Activated CD4-positive, alpha-beta T cell treated with anti-CD3 and anti-CD28 coated beads for 36 hours (primary cell): ENCODE data around the gene ACTR5. TPM values are rescaled to one million over a fixed set of nuclear protein-coding genes. Genes with fewer than 3 reads are reported as not detected.

Experiments
- ATAC-seq: fragments of 200-7000 bp; cut with Tn5 transposase; one replicate; pipeline ENCODE4 v1.10.0; 2021; ENCODE audit warnings: mild to moderate bottlenecking, moderate library complexity
- CTCF ChIA-PET: fragments of 350-600 bp; sonication (Branson Sonifier 250); formaldehyde crosslinking; loops from one replicate; lab custom pipeline; 2021; ENCODE audit warnings: antibody characterized with exemption; lab: Charles Lee
- POLR2A ChIA-PET: fragments of 350-600 bp; sonication (Branson Sonifier 250); formaldehyde crosslinking; loops from one replicate; lab custom pipeline; 2021; ENCODE audit warnings: antibody characterized with exemption, inconsistent platforms; lab: Charles Lee
- DNase-seq: peaks from one replicate; pipeline ENCODE4 v3.0.0-alpha.2; 2020
- H3K27ac Mint-ChIP-seq: one replicate; pipeline ENCODE4 v1.8.0; 2021; ENCODE audit warnings: mixed read lengths
- H3K27me3 Mint-ChIP-seq: one replicate; pipeline ENCODE4 v1.8.0; 2021; ENCODE audit warnings: mixed read lengths
- H3K36me3 Mint-ChIP-seq: one replicate; pipeline ENCODE4 v1.8.0; 2021; ENCODE audit warnings: low read depth, mixed read lengths
- H3K4me1 Mint-ChIP-seq: one replicate; pipeline ENCODE4 v1.8.0; 2021; ENCODE audit warnings: mixed read lengths
- H3K4me3 Mint-ChIP-seq: one replicate; pipeline ENCODE4 v1.8.0; 2021; ENCODE audit warnings: mild to moderate bottlenecking, moderate library complexity, mixed read lengths
- H3K9me3 Mint-ChIP-seq: one replicate; pipeline ENCODE4 v1.8.0; 2021; ENCODE audit warnings: low read depth, mixed read lengths
- intact Hi-C, 2 experiments: fragments of 100-400 bp; cut with DNase I in 1 of 2; cut with micrococcal nuclease in 1 of 2; formaldehyde crosslinking; loops; one replicate each; pipeline versions ENCODE4 v1.14.2 to v1.15.1; 2022 to 2024; cut with DNase I, micrococcal nuclease
- total RNA-seq, 2 experiments: library from RNA; stranded (reverse); gene quantifications; one replicate each; pipeline ENCODE4 v1.2.3, GENCODE V29; 2021

ACTR5 gene
- total RNA-seq, 2 experiments from 2014 or later: 6.3 to 8.4 TPM

GRCh38 chr20:38729767-38730166 is 18.5 kb upstream of the ACTR5 start:
- POLR2A ChIA-PET: no interaction called here
- no peaks in the 10 kb centered on the region for H3K36me3 Mint-ChIP-seq
- H3K27ac Mint-ChIP-seq: no peak overlapping the region
- peaks cover 86% of the 10 kb centered on the region for H3K27me3 Mint-ChIP-seq
- ATAC-seq: no peak
- H3K4me3 Mint-ChIP-seq: no peak overlapping the region
- H3K4me1 Mint-ChIP-seq: peaks cover 49% of the 10 kb centered on the region
- peak; percentile 17 for DNase-seq
- CTCF ChIA-PET: interaction anchor here (0.6 to 1.6 kb wide), 4 partner anchors 10 to 319 kb away, joined by 3 to 4 read pairs (median 4); no protein-coding TSS in a partner anchor
- intact Hi-C loops: loop anchor here (2.0 to 10.0 kb wide), 6 partner anchors 55 to 1958 kb away; partner anchors contain the start of genes MAFB (in 1 of the 2) and PPP1R16B (in 1 of the 2)
- H3K9me3 Mint-ChIP-seq: no peaks in the 10 kb centered on the region

- Mint-ChIP-seq H3K27ac (no peak overlapping the region), H3K27me3 (peaks cover 86% of the 10 kb centered on the region), H3K36me3 (no peaks in the 10 kb centered on the region), H3K4me1 (peaks cover 45% of the 10 kb centered on the region), H3K4me3 (peak overlapping the region; percentile 50), H3K9me3 (no peaks in the 10 kb centered on the region)
- ATAC-seq (no peak), DNase-seq (peak; percentile 27)
- CTCF ChIA-PET: interaction anchor here (0.5 to 4.2 kb wide), 8 partner anchors 11 to 196 kb away, joined by 3 to 33 read pairs (median 4); partner anchors contain the start of genes ACTR5 and FAM83D
- POLR2A ChIA-PET: no interaction called here
- intact Hi-C loops: loop anchor here (2.0 to 5.0 kb wide), 2 partner anchors 74 to 98 kb away; partner anchors contain the start of gene PPP1R16B (in 1 of the 2)
Observed at GRCh38 chr20:38730167-38730988, 17.9 kb upstream of the ACTR5 start.

GRCh38 chr20:38730989-38731737 is 17.1 kb upstream of the ACTR5 start:
- peak overlapping the region; percentile 50 for H3K4me3 Mint-ChIP-seq
- H3K9me3 Mint-ChIP-seq: no peaks in the 10 kb centered on the region
- intact Hi-C loops: loop anchor here (1.0 to 5.0 kb wide), 4 partner anchors 17 to 99 kb away; partner anchors contain the start of genes ACTR5 (in 2 of the 2) and PPP1R16B (in 1 of the 2)
- H3K27me3 Mint-ChIP-seq: peaks cover 88% of the 10 kb centered on the region
- DNase-seq: peak; percentile 90
- H3K27ac Mint-ChIP-seq: no peak overlapping the region
- ChIA-PET POLR2A (no interaction called here), CTCF (interaction anchor here (0.5 to 4.2 kb wide), 10 partner anchors 12 to 195 kb away, joined by 3 to 33 read pairs (median 4); partner anchors contain the start of genes ACTR5 and FAM83D)
- H3K36me3 Mint-ChIP-seq: no peaks in the 10 kb centered on the region
- peaks cover 39% of the 10 kb centered on the region for H3K4me1 Mint-ChIP-seq
- ATAC-seq: peak; percentile 81

- POLR2A ChIA-PET: no interaction called here
- CTCF ChIA-PET: interaction anchor here (0.8 to 4.2 kb wide), 6 partner anchors 9 to 73 kb away, joined by 3 to 33 read pairs (median 4); partner anchors contain the start of gene ACTR5
Observed at GRCh38 chr20:38731738-38732113, 16.5 kb upstream of the ACTR5 start.

GRCh38 chr20:38732981-38733380 is 15.3 kb upstream of the ACTR5 start:
- CTCF ChIA-PET: interaction anchor here (0.5 to 4.2 kb wide), 10 partner anchors 10 to 235 kb away, joined by 3 to 33 read pairs (median 4); partner anchors contain the start of gene ACTR5
- POLR2A ChIA-PET: no interaction called here
- Mint-ChIP-seq H3K27me3 (peaks cover 82% of the 10 kb centered on the region), H3K27ac (no peak overlapping the region), H3K9me3 (no peaks in the 10 kb centered on the region), H3K36me3 (no peaks in the 10 kb centered on the region), H3K4me1 (peaks cover 26% of the 10 kb centered on the region), H3K4me3 (no peak overlapping the region)
- ATAC-seq (no peak), DNase-seq (no peak)
- intact Hi-C loops: loop anchor here (5.0 kb wide), 1 partner anchor 101 kb away; no protein-coding TSS in a partner anchor

More at GRCh38 chr20:38731738-38732113, 16.5 kb upstream of the ACTR5 start:
- Mint-ChIP-seq H3K9me3 (no peaks in the 10 kb centered on the region), H3K27me3 (peaks cover 86% of the 10 kb centered on the region), H3K4me3 (no peak overlapping the region), H3K27ac (no peak overlapping the region), H3K36me3 (no peaks in the 10 kb centered on the region), H3K4me1 (peaks cover 36% of the 10 kb centered on the region)
- no peak for DNase-seq
- intact Hi-C loops: loop anchor here (1.0 to 5.0 kb wide), 4 partner anchors 17 to 99 kb away; partner anchors contain the start of genes ACTR5 (in 2 of the 2) and PPP1R16B (in 1 of the 2)
- ATAC-seq: no peak

- intact Hi-C loops: no loop called here
- H3K27me3 Mint-ChIP-seq: peaks cover 66% of the 10 kb centered on the region
Observed at GRCh38 chr20:38735172-38735571, 13.1 kb upstream of the ACTR5 start.

GRCh38 chr20:38737887-38738286 is 10.4 kb upstream of the ACTR5 start:
- intact Hi-C loops: no loop called here
- H3K4me1 Mint-ChIP-seq: no peaks in the 10 kb centered on the region
- H3K36me3 Mint-ChIP-seq: no peaks in the 10 kb centered on the region
- no peak overlapping the region for H3K27ac Mint-ChIP-seq
- H3K4me3 Mint-ChIP-seq: no peak overlapping the region
- no peak for DNase-seq
- POLR2A ChIA-PET: interaction anchor here (0.6 kb wide), 1 partner anchor 28 kb away, joined by 4 read pairs; no protein-coding TSS in a partner anchor
- no peak for ATAC-seq
- H3K9me3 Mint-ChIP-seq: no peaks in the 10 kb centered on the region
- H3K27me3 Mint-ChIP-seq: peaks cover 68% of the 10 kb centered on the region
- CTCF ChIA-PET: interaction anchor here (1.1 kb wide), 1 partner anchor 11 kb away, joined by 3 read pairs; the partner anchor contains the start of gene ACTR5

More at GRCh38 chr20:38735172-38735571, 13.1 kb upstream of the ACTR5 start:
- CTCF ChIA-PET: no interaction called here
- no peak overlapping the region for H3K27ac Mint-ChIP-seq
- DNase-seq (no peak), ATAC-seq (no peak)
- no peaks in the 10 kb centered on the region for H3K36me3 Mint-ChIP-seq
- POLR2A ChIA-PET: no interaction called here
- H3K4me3 Mint-ChIP-seq: no peak overlapping the region
- no peaks in the 10 kb centered on the region for H3K9me3 Mint-ChIP-seq
- peaks cover 10% of the 10 kb centered on the region for H3K4me1 Mint-ChIP-seq

GRCh38 chr20:38745757-38746156 is 2.5 kb upstream of the ACTR5 start:
- intact Hi-C loops: loop anchor here in 1 of 2 experiments (5.0 kb wide), 2 partner anchors 147 to 298 kb away; no protein-coding TSS in a partner anchor
- ChIA-PET CTCF (no interaction called here), POLR2A (no interaction called here)
- no peak overlapping the region for H3K4me3 Mint-ChIP-seq
- no peaks in the 10 kb centered on the region for H3K9me3 Mint-ChIP-seq
- ATAC-seq (no peak), DNase-seq (no peak)
- peaks cover 20% of the 10 kb centered on the region for H3K4me1 Mint-ChIP-seq
- H3K27me3 Mint-ChIP-seq: peaks cover 17% of the 10 kb centered on the region
- H3K36me3 Mint-ChIP-seq: no peaks in the 10 kb centered on the region
- no peak overlapping the region for H3K27ac Mint-ChIP-seq

- Mint-ChIP-seq H3K4me1 (peaks cover 22% of the 10 kb centered on the region), H3K27ac (peak overlapping the region; percentile 65)
- no peak for DNase-seq
Observed at GRCh38 chr20:38747495-38748096, 664 bp upstream of the ACTR5 start.

GRCh38 chr20:38748861-38749149 is 545 bp downstream of the ACTR5 start:
- Mint-ChIP-seq H3K4me3 (peak overlapping the region; percentile 91), H3K27ac (peak overlapping the region; percentile 58), H3K4me1 (peaks cover 22% of the 10 kb centered on the region), H3K9me3 (no peaks in the 10 kb centered on the region), H3K36me3 (peaks cover 13% of the 10 kb centered on the region), H3K27me3 (no peaks in the 10 kb centered on the region)
- CTCF ChIA-PET: interaction anchor here (0.9 to 6.3 kb wide), 8 partner anchors 11 to 214 kb away, joined by 3 to 51 read pairs (median 10); no protein-coding TSS in a partner anchor
- POLR2A ChIA-PET: interaction anchor here (1.0 kb wide), 1 partner anchor 93 kb away, joined by 4 read pairs; no protein-coding TSS in a partner anchor
- intact Hi-C loops: loop anchor here (1.0 to 5.0 kb wide), 15 partner anchors 18 to 716 kb away; partner anchors contain the start of genes PPP1R16B (in 2 of the 2), DHX35 (in 1 of the 2), FAM83D (in 1 of the 2) and RALGAPB (in 1 of the 2)
- peak; percentile 62 for ATAC-seq
- DNase-seq: peak; percentile 80

More at GRCh38 chr20:38747495-38748096, 664 bp upstream of the ACTR5 start:
- Mint-ChIP-seq H3K4me3 (peak overlapping the region; percentile 91), H3K9me3 (no peaks in the 10 kb centered on the region), H3K27me3 (peaks cover 2% of the 10 kb centered on the region), H3K36me3 (peaks cover 4% of the 10 kb centered on the region)
- ChIA-PET CTCF (interaction anchor here (0.7 to 6.3 kb wide), 8 partner anchors 10 to 215 kb away, joined by 3 to 33 read pairs (median 3); partner anchors contain the start of genes DHX35 and SLC32A1), POLR2A (interaction anchor here (0.5 kb wide), 1 partner anchor 116 kb away, joined by 3 read pairs; no protein-coding TSS in a partner anchor)
- intact Hi-C loops: loop anchor here (1.0 to 5.0 kb wide), 15 partner anchors 16 to 715 kb away; partner anchors contain the start of genes PPP1R16B (in 2 of the 2), DHX35 (in 1 of the 2), FAM83D (in 1 of the 2) and RALGAPB (in 1 of the 2)
- ATAC-seq: no peak
